ENCODE results near the gene TMEM120B.

TMEM120B gene

GRCh38 chr12:121778567-121779421 is 66.2 kb downstream of the TMEM120B start:
- no peak for DNase-seq (ENCODE audit: extremely low read depth, low read depth)
- TF ChIP-seq CTCF (IDR thresholded peaks at IDR 0.05; ENCODE audit: low read depth, low read length), result no peak

- no peak for TF ChIP-seq CTCF (IDR thresholded peaks at IDR 0.05; ENCODE audit: low read depth, low read length)
- DNase-seq (ENCODE audit: extremely low read depth, low read depth), result no peak
These were observed 66.9 kb downstream of the TMEM120B start for GRCh38 chr12:121779422-121779895.

DNA sequence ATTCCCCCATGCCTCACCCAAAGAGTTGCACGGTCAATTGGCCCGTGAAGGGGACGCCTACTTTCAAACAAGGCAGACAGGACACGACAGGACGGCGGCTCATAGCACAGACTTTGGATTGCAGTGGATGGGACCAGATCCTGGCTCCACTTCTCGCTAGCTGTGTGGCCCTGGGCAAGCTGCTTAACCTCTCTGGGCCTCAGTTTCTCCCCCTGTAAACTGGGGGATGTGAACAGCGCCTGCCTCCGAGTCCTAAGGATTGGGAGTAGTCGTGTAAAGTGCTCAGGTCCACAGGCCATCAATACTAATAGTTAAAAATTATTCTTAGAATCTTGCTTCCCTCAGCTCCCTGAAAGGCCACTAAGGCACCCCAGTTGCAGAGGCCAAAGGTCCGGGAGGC is 67.9 kb downstream of the TMEM120B start:
- no peak for TF ChIP-seq CTCF (IDR thresholded peaks at IDR 0.05; ENCODE audit: low read depth, low read length)
- no peak for DNase-seq (ENCODE audit: extremely low read depth, low read depth)

GRCh38 chr12:121781484-121781997 is 69.0 kb downstream of the TMEM120B start:
- DNase-seq (ENCODE audit: extremely low read depth, low read depth), result no peak
- no peak for TF ChIP-seq CTCF (IDR thresholded peaks at IDR 0.05; ENCODE audit: low read depth, low read length)

DNA sequence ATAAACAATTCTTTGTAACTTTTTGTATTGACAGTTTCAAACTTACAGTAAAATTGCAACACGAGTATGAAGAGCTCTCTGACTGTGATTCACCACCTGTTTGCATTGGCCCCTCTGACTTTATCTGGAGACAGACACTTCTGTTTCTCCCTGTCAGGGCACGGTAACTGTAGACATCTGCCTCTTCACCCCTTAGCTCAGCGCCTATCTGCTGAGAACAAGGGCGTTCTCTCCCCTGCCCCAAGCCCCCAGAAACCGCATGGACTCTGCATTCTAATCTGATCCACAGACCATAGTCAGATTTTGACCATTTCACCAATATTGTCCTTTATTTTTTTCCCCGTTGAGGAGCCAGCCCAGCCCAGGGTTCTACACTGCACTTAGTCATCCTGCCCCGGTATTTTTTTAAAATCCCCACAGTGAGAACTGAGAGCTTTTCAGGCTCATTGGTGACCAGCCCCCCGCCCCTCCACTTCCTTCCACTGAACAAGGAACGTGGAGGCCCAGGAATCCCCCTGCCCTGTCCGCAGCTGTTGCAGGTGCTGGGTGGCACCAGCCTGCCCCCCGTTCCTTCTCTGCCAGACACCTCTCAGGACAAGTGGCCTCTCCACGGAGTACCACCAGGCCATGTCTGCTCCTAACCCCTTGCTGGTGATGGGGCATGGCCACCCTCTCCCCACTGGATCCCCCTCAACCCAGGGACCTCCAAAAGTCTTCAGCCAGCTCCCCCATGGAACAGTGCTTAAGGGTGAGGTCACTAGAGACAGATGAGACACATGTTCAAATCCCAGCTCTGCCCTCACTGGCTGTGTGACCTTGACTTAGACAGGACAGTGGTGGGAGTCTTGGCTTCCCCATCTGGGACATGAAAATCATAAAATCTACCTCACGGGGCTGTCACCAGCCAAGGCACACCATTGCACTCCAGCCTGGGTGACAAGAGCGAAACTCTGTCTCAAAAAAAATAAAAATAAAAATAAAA is 69.7 kb downstream of the TMEM120B start:
- TF ChIP-seq CTCF (IDR thresholded peaks at IDR 0.05; ENCODE audit: low read depth, low read length), result no peak
- DNase-seq (ENCODE audit: extremely low read depth, low read depth), result no peak

- no peak for TF ChIP-seq CTCF (IDR thresholded peaks at IDR 0.05; ENCODE audit: low read depth, low read length)
- no peak for DNase-seq (ENCODE audit: extremely low read depth, low read depth)
These were observed 71.2 kb downstream of the TMEM120B start for GRCh38 chr12:121783766-121784165.

All from AG09319 (cell line).